Neutrophil (primary cell): ENCODE measurements around the gene KCTD16.

Experiments
- H3K27ac ChIP-seq: fragments of 200-600 bp; sonication (generic); 2 replicates; pipeline ENCODE4 v1.5.1; 2016; ENCODE audit warnings: mild to moderate bottlenecking, moderate library complexity
- H3K27me3 ChIP-seq: fragments of 200-600 bp; sonication (generic); 2 replicates; pipeline ENCODE4 v1.6.0; 2016; ENCODE audit warnings: mild to moderate bottlenecking
- H3K36me3 ChIP-seq: fragments of 200-600 bp; sonication (generic); 2 replicates; pipeline ENCODE4 v1.5.1; 2017
- H3K4me1 ChIP-seq, 2 experiments: fragments of 200-600 bp in 1 of 2; sonication (generic) in 1 of 2; 1 replicate in 1 of 2; 2 replicates in 1 of 2; pipeline versions ENCODE4 v1.5.1 to v1.6.1; 2013 to 2016; ENCODE audit warnings: low read depth in 1 of 2, low read length in 1 of 2, mild to moderate bottlenecking in 1 of 2, moderate library complexity in 1 of 2; ENCODE audit not compliant: control insufficient read depth in 1 of 2, insufficient read depth in 1 of 2
- H3K4me3 ChIP-seq, 2 experiments: fragments of 200-600 bp in 1 of 2; sonication (generic) in 1 of 2; 1 replicate in 1 of 2; 2 replicates in 1 of 2; pipeline ENCODE4 v1.5.1; 2013 to 2016; ENCODE audit warnings: low read depth in 1 of 2, low read length in 1 of 2, mild to moderate bottlenecking in 1 of 2, moderate library complexity in 1 of 2
- H3K9me3 ChIP-seq: fragments of 200-600 bp; sonication (generic); 2 replicates; pipeline ENCODE4 v1.5.1; 2016
- TF ChIP-seq, protein P1 (sequence below): fragments of 200-600 bp; sonication (generic); IDR thresholded peaks from 2 replicates; pipeline ENCODE4 v1.5.1; 2016; ENCODE audit warnings: antibody characterized with exemption

Gene KCTD16

DNA sequence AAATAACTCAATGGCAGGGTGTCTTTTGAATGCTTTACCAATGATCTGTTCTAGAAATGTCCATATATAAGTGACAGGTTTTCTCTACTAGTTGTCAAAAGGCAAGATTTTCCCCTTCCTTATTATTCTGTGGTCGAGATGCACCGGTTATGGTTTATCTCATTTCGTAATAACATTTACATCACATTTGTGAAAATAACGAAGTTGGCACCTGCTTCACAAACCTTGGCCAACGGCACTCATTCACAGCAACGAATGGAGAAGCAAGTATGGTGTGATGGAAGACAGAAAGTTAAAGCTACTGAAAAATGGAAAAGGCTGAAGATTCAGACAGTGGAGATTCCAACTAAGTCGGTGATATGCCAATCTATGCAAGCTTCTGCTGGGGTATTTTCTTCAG lies 235.8 kb downstream of the KCTD16 start:
- no peaks in the 10 kb centered on the region for H3K36me3 ChIP-seq
- no peaks in the 10 kb centered on the region for H3K9me3 ChIP-seq
- H3K27ac ChIP-seq = no peak overlapping the region
- H3K4me3 ChIP-seq = no peak overlapping the region
- TF ChIP-seq, protein P1, sequence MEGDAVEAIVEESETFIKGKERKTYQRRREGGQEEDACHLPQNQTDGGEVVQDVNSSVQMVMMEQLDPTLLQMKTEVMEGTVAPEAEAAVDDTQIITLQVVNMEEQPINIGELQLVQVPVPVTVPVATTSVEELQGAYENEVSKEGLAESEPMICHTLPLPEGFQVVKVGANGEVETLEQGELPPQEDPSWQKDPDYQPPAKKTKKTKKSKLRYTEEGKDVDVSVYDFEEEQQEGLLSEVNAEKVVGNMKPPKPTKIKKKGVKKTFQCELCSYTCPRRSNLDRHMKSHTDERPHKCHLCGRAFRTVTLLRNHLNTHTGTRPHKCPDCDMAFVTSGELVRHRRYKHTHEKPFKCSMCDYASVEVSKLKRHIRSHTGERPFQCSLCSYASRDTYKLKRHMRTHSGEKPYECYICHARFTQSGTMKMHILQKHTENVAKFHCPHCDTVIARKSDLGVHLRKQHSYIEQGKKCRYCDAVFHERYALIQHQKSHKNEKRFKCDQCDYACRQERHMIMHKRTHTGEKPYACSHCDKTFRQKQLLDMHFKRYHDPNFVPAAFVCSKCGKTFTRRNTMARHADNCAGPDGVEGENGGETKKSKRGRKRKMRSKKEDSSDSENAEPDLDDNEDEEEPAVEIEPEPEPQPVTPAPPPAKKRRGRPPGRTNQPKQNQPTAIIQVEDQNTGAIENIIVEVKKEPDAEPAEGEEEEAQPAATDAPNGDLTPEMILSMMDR = no peak
- peaks cover 15 to 33% of the 10 kb centered on the region in 2 experiments for H3K4me1 ChIP-seq
- H3K27me3 ChIP-seq = no peaks in the 10 kb centered on the region

DNA sequence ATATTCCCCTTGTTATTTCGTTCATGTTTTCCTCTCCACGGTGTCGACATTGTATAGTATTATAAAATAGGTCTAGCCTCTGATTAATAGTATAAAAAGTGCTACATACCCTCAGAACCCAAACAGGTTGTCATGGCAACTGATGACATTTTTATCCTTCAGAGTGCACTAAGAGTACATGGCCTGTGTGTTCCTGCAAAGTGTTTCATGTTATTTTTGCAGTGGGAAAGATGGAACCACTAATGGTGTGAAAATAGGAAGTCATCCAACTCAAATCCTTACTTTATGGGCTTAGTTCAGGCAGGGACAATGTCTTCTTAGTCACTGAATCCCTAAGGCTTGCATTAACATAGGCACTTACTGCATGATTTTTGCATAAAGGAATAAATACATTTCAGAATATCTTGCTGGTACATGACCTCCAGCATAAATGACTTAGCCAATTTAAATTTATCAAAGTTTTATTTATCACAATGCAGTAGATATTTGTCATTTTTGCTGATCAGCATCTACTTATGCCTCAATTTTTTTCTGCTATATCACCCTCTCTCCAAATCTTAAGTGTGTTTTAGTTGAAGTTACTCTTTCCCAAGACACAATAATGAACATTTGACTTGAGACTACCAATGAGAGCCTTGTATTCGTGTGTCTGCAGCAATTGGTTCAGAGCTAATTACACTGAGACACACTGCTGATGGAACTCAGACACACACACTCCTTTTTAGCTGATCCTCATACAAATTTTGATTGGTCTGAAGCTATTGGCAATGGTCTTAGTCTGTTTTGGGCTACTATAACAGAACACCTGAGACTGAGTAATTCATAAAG lies 243.7 kb downstream of the KCTD16 start:
- no peak overlapping the region for H3K4me3 ChIP-seq
- H3K27me3 ChIP-seq = no peaks in the 10 kb centered on the region

DNA sequence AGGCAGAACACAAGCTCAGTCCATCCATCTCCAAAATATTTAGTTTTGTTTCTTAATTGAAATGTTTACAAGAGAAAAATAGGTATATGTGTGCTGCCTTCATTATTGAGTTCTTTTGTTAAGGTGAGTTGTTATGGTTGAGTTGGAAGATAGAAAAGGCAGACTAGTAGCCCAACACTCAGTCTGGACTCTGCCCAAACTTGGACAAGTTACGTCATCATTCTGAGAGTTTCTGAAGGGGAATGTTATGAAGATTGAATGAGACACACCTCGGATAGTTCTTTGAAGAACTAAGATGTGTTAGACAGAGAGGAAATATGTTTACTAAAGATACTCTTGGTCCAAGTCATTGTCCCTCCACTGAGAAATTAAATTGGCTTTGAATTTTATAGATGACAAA lies 245.5 kb downstream of the KCTD16 start:
- H3K9me3 ChIP-seq = no peaks in the 10 kb centered on the region
- no peaks in the 10 kb centered on the region for H3K4me1 ChIP-seq
- TF ChIP-seq, protein P1 = no peak
- no peak overlapping the region for H3K27ac ChIP-seq
- H3K36me3 ChIP-seq = no peaks in the 10 kb centered on the region
- no peak overlapping the region for H3K4me3 ChIP-seq
- H3K27me3 ChIP-seq = no peaks in the 10 kb centered on the region

More for the DNA sequence above, 243.7 kb downstream of the KCTD16 start:
- Histone ChIP-seq H3K36me3 (no peaks in the 10 kb centered on the region), H3K27ac (no peak overlapping the region), H3K9me3 (no peaks in the 10 kb centered on the region), H3K4me1 (no peaks in the 10 kb centered on the region)
- TF ChIP-seq, protein P1 = no peak

DNA sequence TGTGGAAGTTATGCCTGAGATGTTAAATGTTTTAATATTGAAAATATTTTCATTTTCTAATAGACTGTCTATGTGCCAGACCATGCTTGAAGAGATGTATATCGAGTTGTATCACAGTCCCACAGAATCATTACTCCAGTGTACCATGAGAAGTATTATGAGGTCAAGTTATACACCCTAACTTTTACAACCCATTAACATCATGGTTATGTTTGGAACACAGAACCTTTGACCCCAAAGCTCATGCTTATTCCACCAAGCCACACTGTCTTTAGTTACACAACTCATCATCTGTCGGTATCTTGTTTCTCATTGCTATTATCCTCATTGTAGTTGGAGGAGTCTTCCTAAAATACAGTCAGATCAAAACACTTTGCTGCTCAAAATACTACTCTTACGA lies 248.0 kb downstream of the KCTD16 start:
- Histone ChIP-seq H3K36me3 (no peaks in the 10 kb centered on the region), H3K27me3 (no peaks in the 10 kb centered on the region), H3K4me1 (no peaks in the 10 kb centered on the region), H3K4me3 (no peak overlapping the region), H3K27ac (no peak overlapping the region), H3K9me3 (no peaks in the 10 kb centered on the region)
- TF ChIP-seq, protein P1 = no peak

DNA sequence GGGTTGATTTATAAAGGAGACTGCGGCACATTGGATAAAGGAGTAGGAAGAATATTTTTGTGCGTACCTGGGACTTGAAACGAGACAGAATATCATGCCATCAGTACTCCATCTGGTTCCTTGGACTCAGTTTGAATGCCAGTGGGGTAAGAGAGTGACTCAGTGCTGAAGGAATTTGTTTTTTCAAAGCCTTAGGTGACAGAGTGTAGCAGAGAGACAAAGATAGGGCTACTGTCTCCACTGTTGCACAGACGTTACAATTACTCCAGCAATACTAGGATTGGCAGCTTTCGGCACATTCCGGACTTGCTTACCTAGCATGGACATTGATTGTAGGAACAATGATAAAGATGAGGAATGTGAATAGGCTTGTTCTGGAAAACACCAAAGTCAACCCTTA lies 250.7 kb downstream of the KCTD16 start:
- no peaks in the 10 kb centered on the region for H3K27me3 ChIP-seq
- no peak overlapping the region for H3K27ac ChIP-seq
- H3K36me3 ChIP-seq = no peaks in the 10 kb centered on the region
- no peak overlapping the region for H3K4me3 ChIP-seq
- TF ChIP-seq, protein P1 = no peak
- no peaks in the 10 kb centered on the region for H3K4me1 ChIP-seq
- H3K9me3 ChIP-seq = no peaks in the 10 kb centered on the region
